HG02970 (cell line): ENCODE data around the gene SPIN1.

ENCODE experiments used
- ATAC-seq: cut with Tn5 transposase; IDR thresholded peaks from one replicate; pipeline ENCODE4 v1.9.1; 2021; ENCODE audit warnings: mild to moderate bottlenecking, moderate library complexity, moderate number of reproducible peaks; ENCODE audit not compliant: unreplicated experiment, low FRiP score

Gene SPIN1

GRCh38 chr9:88477300-88477751, 89.1 kb downstream of the SPIN1 start:
- ATAC-seq, result no peak

- no peak for ATAC-seq
Measured at GRCh38 chr9:88478246-88478645, 90.0 kb downstream of the SPIN1 start.

- ATAC-seq, result no peak
Measured at GRCh38 chr9:88481933-88482332, 93.7 kb downstream of the SPIN1 start.

GRCh38 chr9:88488166-88488565, 99.9 kb downstream of the SPIN1 start:
- ATAC-seq, result no peak

- no peak for ATAC-seq
Measured at GRCh38 chr9:88494983-88495721, 106.9 kb downstream of the SPIN1 start.

GRCh38 chr9:88497224-88497623, 109.0 kb downstream of the SPIN1 start:
- no peak for ATAC-seq

GRCh38 chr9:88498880-88499279, 110.6 kb downstream of the SPIN1 start:
- no peak for ATAC-seq

GRCh38 chr9:88501086-88501485, 112.8 kb downstream of the SPIN1 start:
- no peak for ATAC-seq

- no peak for ATAC-seq
Measured at GRCh38 chr9:88502552-88503034, 114.3 kb downstream of the SPIN1 start.

GRCh38 chr9:88503081-88503844, 115.0 kb downstream of the SPIN1 start:
- ATAC-seq, result no peak

- no peak for ATAC-seq
Measured at GRCh38 chr9:88503845-88504764, 115.9 kb downstream of the SPIN1 start.

- ATAC-seq, result no peak
Measured at GRCh38 chr9:88508326-88508725, 120.1 kb downstream of the SPIN1 start.

- no peak for ATAC-seq
Measured at GRCh38 chr9:88511906-88512305, 123.7 kb downstream of the SPIN1 start.

- no peak for ATAC-seq
Measured at GRCh38 chr9:88514247-88514646, 126.0 kb downstream of the SPIN1 start.

- ATAC-seq, result no peak
Measured at GRCh38 chr9:88521308-88521707, 133.1 kb downstream of the SPIN1 start.

GRCh38 chr9:88522360-88522759, 134.1 kb downstream of the SPIN1 start:
- ATAC-seq, result no peak

- ATAC-seq, result no peak
Measured at GRCh38 chr9:88523056-88523455, 134.8 kb downstream of the SPIN1 start.

GRCh38 chr9:88524911-88525310, 136.7 kb downstream of the SPIN1 start:
- ATAC-seq, result no peak

- no peak for ATAC-seq
Measured at GRCh38 chr9:88527618-88528017, 139.4 kb downstream of the SPIN1 start.
